Ramos (cell line): Measurements from ENCODE around the gene SPATA22.
"Not testable (repeated sequence)": the region's sequence is repeated elsewhere in the genome, so short reads cannot be mapped to it uniquely, and the experiment has no call there.

ENCODE experiments used
- in situ Hi-C: fragments of 300-500 bp; cut with MboI; formaldehyde crosslinking; loops from one replicate; pipeline ENCODE4 v1.14.3; 2022; ENCODE audit warnings: low sequenced_read_pairs; ENCODE audit not compliant: unreplicated experiment

The SPATA22 gene

GRCh38 chr17:3475251-3475685, 3.6 kb upstream of the SPATA22 start:
- in situ Hi-C loops, result no loop called here

GRCh38 chr17:3474212-3474611, 2.6 kb upstream of the SPATA22 start:
- in situ Hi-C loops, result no loop called here

GRCh38 chr17:3472137-3472536, 518 bp upstream of the SPATA22 start:
- in situ Hi-C loops, result no loop called here

GRCh38 chr17:3469529-3469928, 2.1 kb downstream of the SPATA22 start:
- in situ Hi-C loops, result no loop called here

GRCh38 chr17:3466355-3466754, 5.3 kb downstream of the SPATA22 start:
- in situ Hi-C loops, result not testable (repeated sequence)

GRCh38 chr17:3448059-3448665, 23.5 kb downstream of the SPATA22 start:
- in situ Hi-C loops, result no loop called here

GRCh38 chr17:3447625-3448024, 24.0 kb downstream of the SPATA22 start:
- in situ Hi-C loops, result no loop called here

- in situ Hi-C loops, result no loop called here
Measured at GRCh38 chr17:3440451-3440850, 31.2 kb downstream of the SPATA22 start.

GRCh38 chr17:3438368-3438767, 33.3 kb downstream of the SPATA22 start:
- in situ Hi-C loops, result no loop called here

- in situ Hi-C loops, result no loop called here
Measured at GRCh38 chr17:3433741-3434140, 37.9 kb downstream of the SPATA22 start, which contains the start of gene OR1E2. Gene OR1E2, minus strand, starts transcription at chr17:3433841. Its CDS starts 0 bp downstream, at chr17:3433841.

GRCh38 chr17:3433215-3433614, 38.4 kb downstream of the SPATA22 start:
- in situ Hi-C loops, result not testable (repeated sequence)

- in situ Hi-C loops, result no loop called here
Measured at GRCh38 chr17:3418222-3418621, 53.4 kb downstream of the SPATA22 start.

- in situ Hi-C loops, result no loop called here
Measured at GRCh38 chr17:3415610-3416009, 56.0 kb downstream of the SPATA22 start.

- in situ Hi-C loops, result not testable (repeated sequence)
Measured at GRCh38 chr17:3412216-3412615, 59.4 kb downstream of the SPATA22 start.

GRCh38 chr17:3411070-3411469, 60.5 kb downstream of the SPATA22 start, which contains the start of gene OR3A3:
Gene OR3A3, plus strand, starts transcription at chr17:3411370.
- in situ Hi-C loops, result no loop called here

- in situ Hi-C loops, result not testable (repeated sequence)
Measured at GRCh38 chr17:3403856-3404255, 67.8 kb downstream of the SPATA22 start.

GRCh38 chr17:3401786-3402185, 69.8 kb downstream of the SPATA22 start:
- in situ Hi-C loops, result no loop called here

GRCh38 chr17:3400055-3400454, 71.6 kb downstream of the SPATA22 start:
- in situ Hi-C loops, result no loop called here

- in situ Hi-C loops, result no loop called here
Measured at GRCh38 chr17:3398310-3398709, 73.3 kb downstream of the SPATA22 start, which contains the start of gene OR1E1. Gene OR1E1, minus strand, starts transcription at chr17:3398410. Its CDS starts 0 bp downstream, at chr17:3398410.

- in situ Hi-C loops, result not testable (repeated sequence)
Measured at GRCh38 chr17:3397801-3398200, 73.8 kb downstream of the SPATA22 start.
